Natural killer cell (primary cell): Measurements from ENCODE around the gene HMCN1. TPM values are rescaled to one million over a fixed set of nuclear protein-coding genes. Genes with fewer than 3 reads are reported as not detected.

Source experiments
- ATAC-seq, 3 donors: fragments of 150-1000 bp in 2 of 3; fragments of 200-7000 bp in 1 of 3; cut with Tn5 transposase; 1 replicate in 1 of 3; 2 replicates in 2 of 3; pipeline ENCODE4 v1.10.0; 2021; ENCODE audit warnings: mild to moderate bottlenecking in 2 of 3, moderate library complexity in 2 of 3
- DNase-seq, 2 donors: peaks; one replicate each; pipeline versions ENCODE4 v3.0.0 to v3.0.0-alpha.2; 2013 to 2021; ENCODE audit warnings: mixed read lengths in 1 of 2
- H3K27ac ChIP-seq: one replicate; pipeline ENCODE4 v1.5.1; 2013; ENCODE audit warnings: mild to moderate bottlenecking, low read length
- H3K27me3 ChIP-seq: one replicate; pipeline ENCODE4 v1.6.1; 2013; ENCODE audit warnings: low read length; ENCODE audit not compliant: control insufficient read depth, insufficient read depth
- H3K36me3 ChIP-seq: one replicate; pipeline ENCODE4 v1.6.1; 2013; ENCODE audit warnings: low read length; ENCODE audit not compliant: control insufficient read depth, insufficient read depth
- H3K4me1 ChIP-seq: one replicate; pipeline ENCODE4 v1.6.1; 2013; ENCODE audit warnings: low read length; ENCODE audit not compliant: control insufficient read depth, insufficient read depth
- H3K4me3 ChIP-seq: one replicate; pipeline ENCODE4 v1.5.1; 2013; ENCODE audit warnings: low read length
- H3K9me3 ChIP-seq: one replicate; pipeline ENCODE4 v1.6.1; 2013; ENCODE audit warnings: low read length; ENCODE audit not compliant: control insufficient read depth, insufficient read depth
- H3K27ac Mint-ChIP-seq, 2 donors: one replicate each; pipeline ENCODE4 v1.8.0; 2022; ENCODE audit warnings: mild to moderate bottlenecking in 2 of 2, mixed read lengths in 2 of 2, moderate library complexity in 1 of 2
- H3K27me3 Mint-ChIP-seq, 2 donors: one replicate each; pipeline ENCODE4 v1.8.0; 2022; ENCODE audit warnings: low read depth in 2 of 2, mixed read lengths in 2 of 2
- H3K36me3 Mint-ChIP-seq: one replicate; pipeline ENCODE4 v1.8.0; 2022; ENCODE audit warnings: mixed read lengths
- H3K4me1 Mint-ChIP-seq, 2 donors: one replicate each; pipeline ENCODE4 v1.8.0; 2022; ENCODE audit warnings: mixed read lengths in 2 of 2
- H3K4me3 Mint-ChIP-seq: one replicate; pipeline ENCODE4 v1.8.0; 2022; ENCODE audit warnings: mild to moderate bottlenecking, moderate library complexity, mixed read lengths
- H3K9me3 Mint-ChIP-seq, 2 donors: one replicate each; pipeline ENCODE4 v1.8.0; 2022; ENCODE audit warnings: mixed read lengths in 2 of 2
- WGBS: methylation state at CpG from one replicate; pipeline ENCODE4 v1.1.7; 2013; ENCODE audit warnings: missing lambda C conversion rate; ENCODE audit not compliant: insufficient coverage; 5-methylcytosine and 5-hydroxymethylcytosine counted together
- intact Hi-C: fragments of 100-400 bp; cut with micrococcal nuclease; formaldehyde crosslinking; loops from one replicate; pipeline ENCODE4 v1.14.2; 2022
- total RNA-seq, 4 donors: library from RNA; stranded (reverse); fragments of 120-200 nt in 1 of 4; gene quantifications; one replicate each; pipeline versions ENCODE4 v1.2.3 to v1.2.4, GENCODE V29; 2013 to 2022
- TF ChIP-seq, protein P1 (sequence below): fragments of 200-600 bp; IDR thresholded peaks from one replicate; pipeline ENCODE4 v1.8.0; 2022; ENCODE audit warnings: antibody characterized with exemption

Gene HMCN1
- total RNA-seq, 3 donors from 2014 or later (not counting 1 experiment from before 2014, with no cell fraction given) = 0.02 to 0.45 (median 0.39) TPM

DNA sequence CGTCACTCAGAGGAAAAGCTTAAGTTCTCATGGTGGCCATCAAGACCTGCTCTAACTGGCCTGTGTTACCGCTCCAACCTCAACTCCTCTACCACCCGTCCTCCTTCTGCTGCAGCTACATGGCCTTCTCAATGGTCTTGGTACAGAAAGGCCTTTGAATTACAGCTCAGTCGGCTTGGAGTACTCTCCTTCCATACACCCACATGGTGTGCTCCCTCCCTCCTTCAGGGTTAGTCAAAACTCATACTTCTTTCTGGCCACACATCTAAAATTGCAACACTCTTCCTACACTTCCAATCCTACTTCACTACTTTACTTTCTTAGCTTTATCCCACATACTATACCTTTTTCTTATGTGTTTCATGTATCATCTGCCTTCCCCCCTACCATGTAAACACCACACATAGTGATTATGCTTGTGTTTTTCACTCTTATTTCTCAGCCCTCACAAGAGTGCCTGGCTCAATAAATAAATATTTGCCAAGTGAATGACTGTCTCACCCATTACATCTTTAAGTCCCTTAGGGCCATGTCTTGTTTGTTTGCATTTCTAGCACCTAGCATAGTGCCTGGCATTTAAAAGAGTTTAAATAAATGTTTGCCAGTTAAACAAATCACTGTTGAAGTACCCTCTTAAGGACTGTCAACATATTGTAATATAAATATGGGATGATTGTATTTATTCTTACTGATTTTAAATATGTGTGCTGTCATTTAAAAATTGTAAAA is 37.6 kb upstream of the HMCN1 start:
- Mint-ChIP-seq H3K36me3 (peaks cover 19% of the 10 kb centered on the region), H3K27ac (no peak overlapping the region), H3K4me1 (peaks cover 12% of the 10 kb centered on the region in 2 donors), H3K27me3 (peaks cover 28 to 46% of the 10 kb centered on the region in 2 donors), H3K4me3 (no peak overlapping the region), H3K9me3 (peaks cover 0 to 3% of the 10 kb centered on the region in 2 donors)
- Histone ChIP-seq H3K4me3 (no peak overlapping the region), H3K36me3 (no peaks in the 10 kb centered on the region), H3K4me1 (peaks cover 11% of the 10 kb centered on the region), H3K27me3 (peaks cover 9% of the 10 kb centered on the region), H3K27ac (no peak overlapping the region), H3K9me3 (no peaks in the 10 kb centered on the region)
- TF ChIP-seq, protein P1, sequence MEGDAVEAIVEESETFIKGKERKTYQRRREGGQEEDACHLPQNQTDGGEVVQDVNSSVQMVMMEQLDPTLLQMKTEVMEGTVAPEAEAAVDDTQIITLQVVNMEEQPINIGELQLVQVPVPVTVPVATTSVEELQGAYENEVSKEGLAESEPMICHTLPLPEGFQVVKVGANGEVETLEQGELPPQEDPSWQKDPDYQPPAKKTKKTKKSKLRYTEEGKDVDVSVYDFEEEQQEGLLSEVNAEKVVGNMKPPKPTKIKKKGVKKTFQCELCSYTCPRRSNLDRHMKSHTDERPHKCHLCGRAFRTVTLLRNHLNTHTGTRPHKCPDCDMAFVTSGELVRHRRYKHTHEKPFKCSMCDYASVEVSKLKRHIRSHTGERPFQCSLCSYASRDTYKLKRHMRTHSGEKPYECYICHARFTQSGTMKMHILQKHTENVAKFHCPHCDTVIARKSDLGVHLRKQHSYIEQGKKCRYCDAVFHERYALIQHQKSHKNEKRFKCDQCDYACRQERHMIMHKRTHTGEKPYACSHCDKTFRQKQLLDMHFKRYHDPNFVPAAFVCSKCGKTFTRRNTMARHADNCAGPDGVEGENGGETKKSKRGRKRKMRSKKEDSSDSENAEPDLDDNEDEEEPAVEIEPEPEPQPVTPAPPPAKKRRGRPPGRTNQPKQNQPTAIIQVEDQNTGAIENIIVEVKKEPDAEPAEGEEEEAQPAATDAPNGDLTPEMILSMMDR = no peak
- intact Hi-C loops = loop anchor here (10.0 kb wide), 1 partner anchor 542 kb away; the partner anchor contains the start of genes SWT1 and TRMT1L
- 90% methylated on average over 4 of the region's 4 CpGs for WGBS
- no peak for ATAC-seq
- DNase-seq = no peak

GRCh38 chr1:185699874-185700273 is 34.3 kb upstream of the HMCN1 start:
- no peaks in the 10 kb centered on the region for H3K4me1 Mint-ChIP-seq
- WGBS = 76% methylated on average over 4 of the region's 4 CpGs
- TF ChIP-seq, protein P1 = no peak
- H3K27me3 Mint-ChIP-seq = peaks cover 21 to 50% of the 10 kb centered on the region in 2 donors
- DNase-seq = no peak
- no peaks in the 10 kb centered on the region for H3K36me3 Mint-ChIP-seq
- Histone ChIP-seq H3K27ac (no peak overlapping the region), H3K4me3 (no peak overlapping the region), H3K4me1 (no peaks in the 10 kb centered on the region), H3K27me3 (peaks cover 14% of the 10 kb centered on the region), H3K9me3 (no peaks in the 10 kb centered on the region), H3K36me3 (no peaks in the 10 kb centered on the region)
- H3K9me3 Mint-ChIP-seq = no peaks in the 10 kb centered on the region
- ATAC-seq = no peak
- intact Hi-C loops = loop anchor here (10.0 kb wide), 1 partner anchor 545 kb away; the partner anchor contains the start of genes SWT1 and TRMT1L
- no peak overlapping the region for H3K4me3 Mint-ChIP-seq
- no peak overlapping the region for H3K27ac Mint-ChIP-seq

DNA sequence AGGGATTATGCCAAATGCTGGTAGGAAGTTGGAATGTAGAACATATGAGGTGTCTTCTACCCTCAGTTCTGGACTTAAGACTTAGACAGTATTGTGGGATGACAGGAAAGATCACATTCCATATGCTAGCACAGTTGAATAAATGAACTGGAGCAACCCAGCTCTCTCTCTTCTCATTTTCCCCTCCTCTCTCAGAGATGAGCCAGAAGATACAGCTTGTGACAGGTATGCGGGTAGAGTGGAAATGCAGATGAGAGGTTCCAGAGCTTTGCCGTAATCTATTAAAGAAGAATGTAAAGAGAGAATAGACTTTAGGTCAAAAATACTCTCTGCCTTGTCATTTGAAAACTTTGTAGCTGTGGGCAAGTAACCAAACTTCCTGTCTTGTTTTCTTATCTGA is 32.5 kb upstream of the HMCN1 start:
- Histone ChIP-seq H3K36me3 (no peaks in the 10 kb centered on the region), H3K4me1 (no peaks in the 10 kb centered on the region), H3K27ac (no peak overlapping the region), H3K9me3 (no peaks in the 10 kb centered on the region), H3K4me3 (no peak overlapping the region), H3K27me3 (peaks cover 14% of the 10 kb centered on the region)
- TF ChIP-seq, protein P1 = no peak
- H3K27ac Mint-ChIP-seq = no peak overlapping the region
- H3K36me3 Mint-ChIP-seq = no peaks in the 10 kb centered on the region
- WGBS = 54% methylated on average over 2 of the region's 2 CpGs
- H3K4me1 Mint-ChIP-seq = no peaks in the 10 kb centered on the region
- no peak overlapping the region for H3K4me3 Mint-ChIP-seq
- intact Hi-C loops = no loop called here
- ATAC-seq = no peak
- H3K27me3 Mint-ChIP-seq = peaks cover 22 to 56% of the 10 kb centered on the region in 2 donors
- no peaks in the 10 kb centered on the region for H3K9me3 Mint-ChIP-seq
- DNase-seq = no peak
